K562 (cell line): ENCODE measurements around the gene UQCC5.

ENCODE experiments used
- JUNB ChIP-seq: fragments of 450-650 bp; formaldehyde crosslinking; conservative IDR thresholded peaks from 2 replicates; pipeline ENCODE4 v1.4.0; 2020; ENCODE audit warnings: mild to moderate bottlenecking
- JUND ChIP-seq, 2 experiments: IDR thresholded peaks; 2 replicates in 1 of 2; 3 replicates in 1 of 2; pipeline ENCODE4 v1.6.1; 2011; ENCODE audit warnings: borderline replicate concordance in 2 of 2, low read depth in 2 of 2, low read length in 2 of 2, improper control_type of control experiment in 1 of 2, missing biosample characterization in 1 of 2, missing genetic modification characterization in 1 of 2, missing genetic modification reagents in 1 of 2
- RNF2 ChIP-seq: sonication (generic); IDR thresholded peaks from 2 replicates; pipeline ENCODE4 v1.6.1; 2016
- TF ChIP-seq, protein P1 (sequence below): fragments of 250-450 bp; sonication (Bioruptor Pico); IDR thresholded peaks from 2 replicates; pipeline ENCODE4 v1.4.0; 2020; ENCODE audit warnings: mild to moderate bottlenecking
- TF ChIP-seq, protein P2 (sequence below): fragments of 450-650 bp; formaldehyde crosslinking; IDR thresholded peaks from 2 replicates; pipeline ENCODE4 v1.4.0; 2022; ENCODE audit warnings: missing genetic modification characterization
- TF ChIP-seq, protein P3 (sequence below), 2 experiments: fragments of 200-800 bp in 1 of 2; sonication (Bioruptor generic) in 1 of 2; sonication (generic) in 1 of 2; formaldehyde crosslinking in 1 of 2; IDR thresholded peaks in 1 of 2; conservative IDR thresholded peaks in 1 of 2; 2 replicates each; pipeline versions ENCODE4 v1.5.0 to v1.6.1; 2016 to 2020; ENCODE audit warnings: missing compliant biosample characterization in 1 of 2, missing genetic modification characterization in 1 of 2, missing genetic modification reagents in 1 of 2
- TF ChIP-seq, protein P4 (sequence below): fragments of 250-450 bp; sonication (Bioruptor Pico); IDR thresholded peaks from 2 replicates; pipeline ENCODE4 v1.5.0; 2021

DNA sequence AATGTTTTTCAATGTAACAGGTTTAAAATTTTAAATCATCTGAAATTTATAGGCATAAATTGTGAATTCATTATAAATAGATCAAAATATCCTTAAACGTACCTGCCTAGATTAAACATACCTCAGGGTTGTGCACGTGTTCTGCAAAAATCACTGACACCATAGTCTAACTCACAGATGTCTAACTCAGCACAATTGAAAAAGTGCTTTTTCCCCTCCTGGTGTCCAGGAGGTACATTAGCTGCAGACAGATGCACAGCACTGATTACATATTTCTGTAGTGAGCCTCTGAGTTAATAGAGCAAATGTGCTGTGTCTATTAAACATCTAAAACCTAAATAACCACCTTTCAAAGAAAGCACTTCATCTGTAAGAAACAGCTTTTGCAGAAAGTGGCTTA is 10.7 kb downstream of the UQCC5 start:
- TF ChIP-seq RNF2 = no peak
- TF ChIP-seq, protein P1, sequence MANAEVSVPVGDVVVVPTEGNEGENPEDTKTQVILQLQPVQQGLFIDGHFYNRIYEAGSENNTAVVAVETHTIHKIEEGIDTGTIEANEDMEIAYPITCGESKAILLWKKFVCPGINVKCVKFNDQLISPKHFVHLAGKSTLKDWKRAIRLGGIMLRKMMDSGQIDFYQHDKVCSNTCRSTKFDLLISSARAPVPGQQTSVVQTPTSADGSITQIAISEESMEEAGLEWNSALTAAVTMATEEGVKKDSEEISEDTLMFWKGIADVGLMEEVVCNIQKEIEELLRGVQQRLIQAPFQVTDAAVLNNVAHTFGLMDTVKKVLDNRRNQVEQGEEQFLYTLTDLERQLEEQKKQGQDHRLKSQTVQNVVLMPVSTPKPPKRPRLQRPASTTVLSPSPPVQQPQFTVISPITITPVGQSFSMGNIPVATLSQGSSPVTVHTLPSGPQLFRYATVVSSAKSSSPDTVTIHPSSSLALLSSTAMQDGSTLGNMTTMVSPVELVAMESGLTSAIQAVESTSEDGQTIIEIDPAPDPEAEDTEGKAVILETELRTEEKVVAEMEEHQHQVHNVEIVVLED = no peak
- TF ChIP-seq, protein P2, sequence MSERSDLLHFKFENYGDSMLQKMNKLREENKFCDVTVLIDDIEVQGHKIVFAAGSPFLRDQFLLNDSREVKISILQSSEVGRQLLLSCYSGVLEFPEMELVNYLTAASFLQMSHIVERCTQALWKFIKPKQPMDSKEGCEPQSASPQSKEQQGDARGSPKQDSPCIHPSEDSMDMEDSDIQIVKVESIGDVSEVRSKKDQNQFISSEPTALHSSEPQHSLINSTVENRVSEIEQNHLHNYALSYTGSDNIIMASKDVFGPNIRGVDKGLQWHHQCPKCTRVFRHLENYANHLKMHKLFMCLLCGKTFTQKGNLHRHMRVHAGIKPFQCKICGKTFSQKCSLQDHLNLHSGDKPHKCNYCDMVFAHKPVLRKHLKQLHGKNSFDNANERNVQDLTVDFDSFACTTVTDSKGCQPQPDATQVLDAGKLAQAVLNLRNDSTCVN = no peak
- TF ChIP-seq, protein P3, sequence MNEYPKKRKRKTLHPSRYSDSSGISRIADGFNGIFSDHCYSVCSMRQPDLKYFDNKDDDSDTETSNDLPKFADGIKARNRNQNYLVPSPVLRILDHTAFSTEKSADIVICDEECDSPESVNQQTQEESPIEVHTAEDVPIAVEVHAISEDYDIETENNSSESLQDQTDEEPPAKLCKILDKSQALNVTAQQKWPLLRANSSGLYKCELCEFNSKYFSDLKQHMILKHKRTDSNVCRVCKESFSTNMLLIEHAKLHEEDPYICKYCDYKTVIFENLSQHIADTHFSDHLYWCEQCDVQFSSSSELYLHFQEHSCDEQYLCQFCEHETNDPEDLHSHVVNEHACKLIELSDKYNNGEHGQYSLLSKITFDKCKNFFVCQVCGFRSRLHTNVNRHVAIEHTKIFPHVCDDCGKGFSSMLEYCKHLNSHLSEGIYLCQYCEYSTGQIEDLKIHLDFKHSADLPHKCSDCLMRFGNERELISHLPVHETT (CRISPR knock-in tag; conservative IDR thresholded peaks at IDR 0.05 in 1 of 2, IDR thresholded peaks at IDR 0.05 in 1 of 2) = no peak
- TF ChIP-seq, protein P4, sequence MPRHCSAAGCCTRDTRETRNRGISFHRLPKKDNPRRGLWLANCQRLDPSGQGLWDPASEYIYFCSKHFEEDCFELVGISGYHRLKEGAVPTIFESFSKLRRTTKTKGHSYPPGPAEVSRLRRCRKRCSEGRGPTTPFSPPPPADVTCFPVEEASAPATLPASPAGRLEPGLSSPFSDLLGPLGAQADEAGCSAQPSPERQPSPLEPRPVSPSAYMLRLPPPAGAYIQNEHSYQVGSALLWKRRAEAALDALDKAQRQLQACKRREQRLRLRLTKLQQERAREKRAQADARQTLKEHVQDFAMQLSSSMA = no peak
- no peak for TF ChIP-seq JUNB (CRISPR knock-in tag)
- no peak for TF ChIP-seq JUND (IDR thresholded peaks at IDR 0.05; ENCODE audit: borderline replicate concordance, low read depth, low read length)
- TF ChIP-seq JUND (tag; IDR thresholded peaks at IDR 0.05; ENCODE audit: borderline replicate concordance, low read depth, low read length) = no peak
